Activated CD4-positive, CD25-positive, alpha-beta regulatory T cell treated with anti-CD3 and anti-CD28 coated beads, Interleukin-2, amount 50 U/mL, for 24 hours (primary cell): ENCODE results near the gene RNF130.
A peak's percentile ranks its signal among the peaks of the same experiment; 100 is the strongest.

Source experiments
- ATAC-seq, 2 donors: fragments of 150-1000 bp; cut with Tn5 transposase; one replicate each; pipeline ENCODE4 v1.10.0; 2021; ENCODE audit warnings: mild to moderate bottlenecking in 1 of 2, moderate library complexity in 1 of 2

The RNF130 gene, protein sequence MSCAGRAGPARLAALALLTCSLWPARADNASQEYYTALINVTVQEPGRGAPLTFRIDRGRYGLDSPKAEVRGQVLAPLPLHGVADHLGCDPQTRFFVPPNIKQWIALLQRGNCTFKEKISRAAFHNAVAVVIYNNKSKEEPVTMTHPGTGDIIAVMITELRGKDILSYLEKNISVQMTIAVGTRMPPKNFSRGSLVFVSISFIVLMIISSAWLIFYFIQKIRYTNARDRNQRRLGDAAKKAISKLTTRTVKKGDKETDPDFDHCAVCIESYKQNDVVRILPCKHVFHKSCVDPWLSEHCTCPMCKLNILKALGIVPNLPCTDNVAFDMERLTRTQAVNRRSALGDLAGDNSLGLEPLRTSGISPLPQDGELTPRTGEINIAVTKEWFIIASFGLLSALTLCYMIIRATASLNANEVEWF

DNA sequence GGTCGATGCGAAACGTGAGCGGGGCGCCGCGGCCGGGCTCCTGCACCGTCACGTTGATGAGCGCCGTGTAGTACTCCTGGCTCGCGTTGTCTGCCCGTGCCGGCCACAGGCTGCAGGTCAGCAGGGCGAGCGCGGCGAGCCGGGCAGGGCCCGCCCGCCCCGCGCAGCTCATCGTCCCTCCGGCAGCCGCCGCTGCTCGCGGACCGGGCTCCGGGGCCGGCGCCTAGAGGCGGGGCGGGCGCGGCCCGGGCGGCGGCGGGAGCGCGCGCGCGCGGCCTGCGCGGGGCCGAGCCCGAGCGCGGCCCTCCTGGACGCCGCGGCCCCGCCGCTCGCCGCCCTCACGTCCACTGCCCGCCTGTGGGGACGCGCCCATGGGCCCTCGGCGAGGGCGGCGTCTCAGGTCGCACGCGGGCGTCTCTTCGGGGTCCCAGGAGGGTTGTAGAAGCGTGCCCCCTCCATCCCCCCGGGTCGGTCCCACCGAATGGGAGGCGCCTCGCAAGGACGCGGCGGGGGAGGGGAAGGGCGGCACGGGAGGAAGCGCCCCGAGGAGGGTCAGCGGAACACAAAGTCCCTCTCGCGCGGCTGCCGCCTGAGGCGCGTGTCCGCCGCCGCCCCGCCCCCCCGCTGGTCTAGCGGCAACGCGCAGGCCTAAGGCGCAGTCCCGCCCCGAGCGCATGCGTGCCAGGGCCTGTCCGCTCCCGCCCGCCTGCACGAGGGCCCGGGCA is at the start of gene RNF130:
Gene RNF130 (minus strand): TSS at position 229 of the 725 bp plus-strand sequence. CDS start 57 bp downstream, at position 172.
- ATAC-seq = peak; percentile 79 to 83

DNA sequence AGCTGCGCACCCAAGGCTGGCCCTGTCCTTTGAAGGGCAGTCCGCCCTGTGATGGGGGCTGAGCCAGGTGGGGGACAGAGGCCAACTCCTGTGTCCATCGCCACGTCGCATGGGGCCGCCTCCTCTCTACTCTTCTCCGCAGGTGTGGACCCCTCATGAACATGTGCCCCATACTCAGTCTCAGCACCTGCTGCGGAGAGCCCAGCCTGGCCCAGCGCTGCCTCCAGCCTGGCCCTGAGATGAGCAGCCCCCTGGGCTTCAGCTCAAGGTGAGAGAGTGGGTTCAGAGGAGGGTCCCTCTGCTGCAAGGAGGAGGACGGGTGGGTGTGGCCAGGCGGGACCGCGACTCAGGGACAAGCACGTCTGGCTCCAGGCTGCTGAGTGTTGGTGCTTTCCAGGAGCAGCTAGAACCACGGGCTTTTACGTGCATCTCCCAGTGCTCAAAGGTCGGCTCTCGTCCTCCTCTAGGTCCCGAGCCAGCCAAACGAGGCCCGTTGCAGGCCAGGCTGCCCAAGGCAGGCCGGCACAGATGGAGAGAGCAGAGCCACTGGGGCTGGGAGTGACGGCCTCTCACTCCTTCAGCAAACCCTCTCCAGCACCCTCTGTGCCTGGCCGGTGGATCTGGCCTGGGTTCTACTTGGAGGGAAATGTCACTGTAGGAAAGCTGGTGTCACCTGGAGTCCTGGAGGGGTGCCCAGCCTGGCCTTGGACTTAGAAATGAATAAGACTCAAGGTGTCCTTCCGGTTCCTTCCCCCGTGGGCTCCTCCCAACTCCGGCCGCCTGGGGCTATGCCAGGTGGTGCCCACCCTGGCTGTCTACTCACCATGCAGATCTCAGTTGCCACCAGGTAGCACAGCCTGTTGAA is 48.9 kb upstream of the RNF130 start:
- ATAC-seq = no peak

DNA sequence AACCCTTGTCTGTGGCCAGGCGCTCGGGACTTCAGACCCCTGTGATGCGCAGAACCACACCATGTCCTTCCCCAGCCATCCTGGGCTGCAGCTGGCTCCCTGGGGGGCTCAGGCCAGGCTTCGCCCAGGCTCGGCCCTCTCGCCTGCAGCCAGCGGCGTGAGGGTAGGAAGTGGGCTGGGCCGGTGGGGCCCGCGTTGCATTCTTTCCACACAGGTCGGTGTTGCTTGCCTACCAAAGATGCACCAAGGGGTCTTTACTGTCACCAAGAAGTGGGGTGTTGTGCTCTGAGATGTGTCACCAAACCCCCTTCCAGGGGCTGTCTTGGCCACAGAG is 48.3 kb upstream of the RNF130 start:
- ATAC-seq = no peak

DNA sequence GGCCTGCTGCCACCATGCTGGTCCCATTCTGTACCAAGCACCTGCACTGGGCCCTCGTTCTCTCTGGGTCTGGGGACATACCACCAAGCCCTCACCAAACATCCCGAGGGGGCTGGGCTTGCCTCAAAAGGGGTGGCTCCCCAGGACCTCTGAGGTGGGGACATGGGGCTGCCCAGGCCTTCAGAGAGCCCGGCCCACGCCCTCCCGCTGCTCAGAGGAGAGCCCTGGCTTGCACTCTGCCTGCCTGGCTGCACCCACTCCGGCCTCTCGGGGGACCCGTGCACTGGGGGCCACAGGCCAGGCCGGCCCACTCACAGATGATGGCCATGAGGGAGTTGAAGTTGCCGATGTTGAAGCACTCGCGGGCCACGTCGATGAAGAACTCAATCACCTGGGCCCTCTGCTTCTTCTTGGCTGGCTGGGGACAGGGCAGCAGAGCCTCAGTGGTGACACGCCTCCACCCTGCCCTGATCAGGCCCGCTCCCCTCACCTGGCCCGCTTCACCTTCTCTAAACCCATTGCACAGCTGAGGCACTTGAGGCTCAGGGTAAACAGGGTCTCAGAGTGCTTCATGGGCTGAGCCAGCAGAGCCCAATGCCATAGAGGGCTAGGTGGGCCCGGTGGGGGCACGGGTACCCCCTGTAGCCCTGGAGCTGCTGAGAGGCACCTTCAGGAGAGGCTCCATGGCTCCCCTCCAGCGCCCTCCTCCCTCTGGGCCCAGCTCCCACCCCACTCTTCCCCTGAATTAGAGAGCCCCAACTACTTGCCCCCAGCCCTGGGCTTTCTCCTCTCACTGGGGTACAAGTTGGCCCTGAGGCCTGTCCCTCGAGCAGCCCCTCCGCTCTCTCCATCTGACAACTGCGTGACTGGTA is 47.7 kb upstream of the RNF130 start:
- no peak for ATAC-seq

DNA sequence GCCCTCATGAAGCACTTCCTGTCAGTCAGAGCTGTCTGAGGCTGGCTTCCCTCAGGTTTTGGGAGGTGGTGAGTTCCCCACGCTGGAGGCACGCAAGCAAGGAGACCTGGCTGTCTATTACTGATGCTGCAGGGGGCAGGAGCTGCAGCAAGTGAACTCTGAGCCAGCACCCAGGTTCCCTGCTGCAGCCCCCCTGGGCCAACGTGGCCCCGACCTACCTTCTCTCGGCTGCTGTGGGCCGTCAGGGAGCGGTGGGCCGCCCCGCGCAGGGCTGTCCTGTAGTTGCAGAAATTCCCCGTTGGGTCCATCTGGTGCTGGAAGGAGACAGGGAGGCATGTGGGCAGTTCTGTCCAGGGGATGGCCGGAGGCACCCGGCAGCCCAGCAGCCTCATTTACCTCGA is 46.8 kb upstream of the RNF130 start:
- ATAC-seq = no peak

DNA sequence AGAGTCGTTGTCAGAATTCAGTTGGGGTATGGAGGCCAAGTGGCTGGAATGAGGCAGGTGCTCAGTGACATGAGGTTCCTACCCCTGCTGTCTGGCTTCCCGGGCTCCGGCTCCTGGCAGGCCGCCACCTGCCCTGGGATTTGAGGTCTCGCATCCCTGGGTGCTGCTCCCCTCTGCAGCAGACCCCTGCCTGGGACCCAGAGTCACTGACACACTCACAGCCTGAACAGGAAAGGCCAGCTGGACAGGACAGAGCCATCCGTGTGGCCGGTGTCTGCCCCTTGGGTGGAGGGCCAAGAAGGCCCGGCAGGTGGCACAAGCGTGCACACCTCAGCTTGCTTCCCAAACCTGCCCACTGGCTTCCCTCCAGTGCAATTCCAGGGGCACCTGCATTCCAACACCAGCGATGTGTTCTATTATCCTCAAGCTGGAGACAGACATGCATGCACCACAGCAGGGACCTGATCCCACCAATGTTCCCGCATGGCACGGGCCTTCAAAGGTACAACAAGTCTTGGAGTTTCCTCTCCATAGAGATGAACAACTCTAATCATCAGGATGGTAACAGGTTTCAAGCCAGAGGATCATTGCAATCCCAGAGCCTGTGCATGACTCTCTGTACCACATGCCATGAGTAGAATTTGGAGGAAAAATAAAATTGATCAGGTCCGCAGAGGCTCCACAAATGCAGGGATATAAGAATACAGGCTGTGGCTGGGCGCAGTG is 45.6 kb upstream of the RNF130 start:
- ATAC-seq = no peak

DNA sequence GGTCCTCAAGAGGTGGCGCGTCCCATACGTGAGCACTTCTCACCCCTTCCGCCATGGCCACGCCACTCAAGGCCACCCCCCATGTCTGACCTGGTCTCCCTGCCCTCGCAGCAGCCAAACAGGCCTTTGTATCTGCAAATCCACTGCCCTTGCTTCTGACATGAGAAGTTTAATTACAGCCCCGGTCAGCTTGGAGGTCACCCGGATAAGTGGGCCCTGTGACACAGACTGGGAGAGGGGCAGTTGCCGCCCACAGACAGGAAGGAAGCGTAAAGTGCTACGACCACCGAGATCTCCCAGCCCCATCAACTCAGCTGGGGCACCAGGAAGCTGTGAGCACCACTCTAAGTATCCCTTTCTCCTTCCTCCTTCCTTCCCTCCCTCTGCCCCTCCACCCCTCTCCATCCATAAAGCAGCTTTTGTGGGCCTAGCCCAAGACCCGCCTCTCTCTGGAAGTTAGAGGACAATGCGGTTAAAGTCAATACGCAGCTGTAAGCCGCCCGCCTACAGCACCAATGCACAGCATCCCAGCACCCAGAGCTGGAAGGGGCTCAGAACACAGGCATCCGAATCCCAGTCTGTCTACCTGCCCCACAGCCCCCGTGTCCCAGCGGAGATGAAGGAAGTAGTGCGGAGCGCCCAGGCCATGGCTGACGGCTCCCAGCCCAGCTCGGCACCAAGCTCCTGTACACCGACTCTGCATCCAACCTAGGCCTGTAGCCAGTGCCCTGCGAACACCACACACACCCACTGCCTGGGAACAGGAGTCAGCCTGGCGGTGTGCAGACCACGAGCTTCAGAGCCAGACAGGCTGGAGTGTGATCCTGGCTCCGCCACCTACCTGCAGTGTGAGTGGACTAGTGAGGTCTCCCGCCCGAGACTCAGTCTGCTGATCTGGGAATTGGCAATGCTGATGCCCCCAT is 44.8 kb upstream of the RNF130 start:
- ATAC-seq = no peak

DNA sequence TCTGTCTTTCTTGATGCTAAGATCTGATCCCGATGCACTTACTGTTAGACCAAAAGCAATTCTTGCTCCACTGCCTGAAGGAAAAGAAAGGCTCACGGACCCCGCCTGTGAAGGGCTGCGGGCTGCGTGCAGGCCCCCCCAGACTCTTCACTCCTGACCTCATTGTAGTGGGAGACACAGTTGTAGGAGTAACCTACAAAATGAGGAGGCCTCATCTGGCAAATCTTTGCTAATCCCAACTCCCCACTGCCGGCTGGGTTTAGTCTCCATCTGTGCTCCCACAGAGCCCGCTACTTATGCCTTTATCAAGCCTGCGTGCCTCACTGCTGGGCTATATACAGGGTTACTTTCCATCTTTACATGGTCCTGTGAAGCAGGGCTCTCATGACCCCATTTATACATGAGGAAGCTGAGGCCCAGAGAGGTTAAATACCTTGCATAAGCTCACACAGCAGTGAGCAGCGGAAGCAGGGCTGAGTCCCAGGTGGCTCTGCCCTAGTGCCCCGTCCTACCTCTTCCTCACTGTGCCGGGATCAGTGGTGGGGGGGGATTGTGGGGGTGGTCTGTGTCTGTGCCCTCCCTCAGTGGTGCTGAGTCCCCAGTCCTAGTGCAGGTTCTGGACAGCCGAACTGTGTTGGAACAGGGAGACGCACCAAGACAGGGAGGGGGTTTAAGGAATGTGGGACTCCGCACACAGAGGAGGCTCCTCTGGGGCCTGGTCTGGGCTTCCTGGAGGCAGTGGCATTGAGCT is 43.9 kb upstream of the RNF130 start:
- ATAC-seq = no peak

DNA sequence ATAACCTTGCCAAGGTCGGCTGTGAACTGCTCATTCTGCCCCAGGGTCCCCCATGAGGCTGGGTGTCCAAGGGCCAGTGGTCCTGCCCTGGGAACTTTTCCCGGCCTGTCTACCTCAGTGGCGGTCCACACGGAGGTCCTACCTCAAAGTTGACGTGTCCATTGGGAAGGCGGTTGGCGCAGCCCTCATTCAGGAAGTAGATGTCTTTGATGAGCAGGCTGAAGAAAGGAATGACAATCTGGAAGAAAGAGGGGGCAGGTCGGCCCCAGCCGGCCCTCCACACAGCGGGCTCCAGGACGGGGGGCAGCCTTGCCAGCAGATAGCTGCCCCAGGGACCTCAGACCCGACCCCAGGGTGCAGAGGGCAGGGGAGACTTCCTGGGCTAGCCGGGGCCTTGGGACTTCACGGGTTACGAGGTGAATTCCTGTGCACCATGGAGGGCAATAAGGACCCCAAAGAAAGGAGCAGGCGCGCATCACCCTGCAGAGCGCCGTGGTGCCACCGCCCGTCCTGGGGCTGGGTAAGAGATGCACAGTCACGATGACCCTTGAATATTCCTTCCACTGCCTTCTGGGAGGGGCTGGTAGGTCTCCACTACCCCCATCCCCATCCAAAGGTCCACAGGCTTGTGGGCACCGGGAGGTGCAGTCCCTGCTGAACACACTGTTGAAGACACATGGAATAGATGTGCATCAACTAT is 42.9 kb upstream of the RNF130 start:
- no peak for ATAC-seq

DNA sequence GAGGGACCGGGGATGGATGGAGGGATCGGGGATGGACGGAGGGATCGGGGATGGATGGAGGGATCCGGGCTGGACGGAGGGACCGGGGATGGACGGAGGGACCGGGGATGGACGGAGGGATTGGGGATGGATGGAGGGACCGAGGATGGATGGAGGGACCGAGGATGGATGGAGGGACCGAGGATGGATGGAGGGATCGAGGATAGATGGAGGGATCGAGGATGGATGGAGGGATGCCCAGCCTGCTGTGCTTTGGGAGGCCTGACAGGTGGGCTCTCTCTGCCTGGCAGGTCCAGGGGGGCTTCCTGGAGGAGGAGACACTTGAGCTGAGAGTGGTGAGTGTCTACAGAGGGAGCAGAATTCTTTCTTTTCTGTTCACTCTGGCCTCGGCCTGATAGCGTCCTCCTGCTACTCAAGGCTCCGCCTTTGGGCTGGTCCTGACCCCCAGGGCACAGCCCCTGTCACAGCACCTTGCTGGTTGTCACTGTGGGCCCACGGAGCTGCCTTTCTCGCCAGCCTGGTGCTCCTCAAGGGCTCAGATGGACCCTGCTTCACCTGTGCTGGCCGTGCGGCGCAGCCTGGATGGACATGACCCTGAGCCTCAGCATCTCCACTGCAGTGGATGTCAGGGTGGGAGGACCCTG is 42.2 kb upstream of the RNF130 start:
- ATAC-seq = no peak

DNA sequence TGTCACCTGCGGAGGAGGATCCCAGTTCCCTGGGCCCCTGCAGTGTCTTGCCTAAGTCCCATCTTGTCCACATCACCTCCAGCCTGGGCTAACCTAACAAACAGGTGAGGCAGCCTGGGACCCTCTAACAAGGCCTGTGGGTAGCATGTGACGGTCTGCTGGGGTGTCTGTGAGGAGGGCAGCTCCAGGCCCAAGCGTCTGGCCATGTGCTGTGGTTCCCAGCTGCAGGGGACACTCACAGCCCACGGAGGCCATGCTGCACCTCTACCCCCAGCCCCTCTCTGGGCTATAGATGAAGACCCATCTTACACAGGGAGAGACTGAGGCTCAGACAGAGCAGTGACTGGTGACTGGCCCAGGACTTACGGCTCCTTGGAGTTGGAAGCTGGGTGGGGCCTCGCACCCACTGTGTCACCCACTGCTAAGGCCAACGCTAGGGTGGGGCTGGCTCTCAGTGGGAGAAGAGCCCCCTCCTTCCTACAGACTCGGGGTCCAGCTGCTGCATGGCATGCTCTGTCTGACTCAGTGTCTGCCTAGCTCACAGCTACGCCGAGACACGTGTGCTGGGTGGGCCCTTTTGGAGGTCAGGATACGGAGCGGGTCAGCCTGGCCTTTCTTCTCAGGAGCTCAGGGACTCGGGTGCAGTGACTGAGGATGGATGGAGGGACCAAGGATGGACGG is 40.8 kb upstream of the RNF130 start:
- no peak for ATAC-seq

DNA sequence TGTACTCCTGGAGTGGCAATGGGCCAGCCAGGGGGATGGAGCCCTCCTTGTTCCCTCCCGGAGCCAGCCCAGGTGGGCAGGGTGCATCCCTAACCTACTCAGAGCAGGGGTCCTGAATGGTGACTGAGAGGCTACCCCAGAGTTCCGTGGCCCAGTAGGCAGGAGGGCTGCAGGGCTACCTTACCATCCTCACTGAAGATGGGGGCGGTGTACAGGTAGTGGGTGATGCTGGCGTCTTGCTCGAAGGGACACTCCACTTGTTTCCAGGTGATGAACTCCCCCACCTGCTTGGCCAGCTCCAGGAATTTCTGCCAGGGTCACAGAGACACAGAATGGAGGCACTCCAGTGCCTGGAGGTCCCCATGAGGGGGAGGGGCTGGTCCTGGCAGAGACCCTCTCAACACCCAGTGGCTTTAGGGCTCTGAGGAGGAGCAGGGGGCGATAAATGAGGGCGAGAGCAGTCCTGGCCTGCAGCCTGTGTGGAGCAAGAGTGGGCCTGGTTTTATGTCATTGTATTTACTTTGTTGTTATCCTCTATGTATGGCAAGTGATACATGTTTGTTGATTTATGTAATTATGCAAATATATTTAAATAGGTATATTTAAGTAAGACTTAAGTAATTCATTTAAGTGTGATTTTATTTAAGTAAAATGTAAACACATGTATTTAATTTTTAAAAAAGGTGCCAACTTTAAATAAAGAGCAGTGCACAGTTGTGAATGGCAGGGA is 39.9 kb upstream of the RNF130 start:
- no peak for ATAC-seq

DNA sequence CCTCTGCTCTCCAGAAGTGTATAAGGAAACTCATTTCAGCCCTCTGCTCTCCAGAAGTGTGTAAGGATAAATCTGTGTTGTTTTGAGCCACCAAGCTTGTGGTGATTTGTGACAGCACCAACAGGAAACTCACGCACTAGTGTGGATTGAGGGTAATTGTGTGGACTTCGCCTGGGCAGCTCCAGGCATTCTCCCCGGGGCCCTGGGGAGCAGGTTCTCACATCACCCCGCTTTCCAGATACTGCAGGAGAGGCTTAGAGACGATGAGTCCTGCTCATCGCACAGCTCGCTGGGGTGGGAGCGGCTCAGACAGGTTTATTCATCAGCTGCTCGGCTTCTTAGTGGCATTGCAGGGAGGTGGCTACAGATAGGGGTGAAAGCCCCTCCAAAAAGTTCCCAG is 38.4 kb upstream of the RNF130 start:
- no peak for ATAC-seq

DNA sequence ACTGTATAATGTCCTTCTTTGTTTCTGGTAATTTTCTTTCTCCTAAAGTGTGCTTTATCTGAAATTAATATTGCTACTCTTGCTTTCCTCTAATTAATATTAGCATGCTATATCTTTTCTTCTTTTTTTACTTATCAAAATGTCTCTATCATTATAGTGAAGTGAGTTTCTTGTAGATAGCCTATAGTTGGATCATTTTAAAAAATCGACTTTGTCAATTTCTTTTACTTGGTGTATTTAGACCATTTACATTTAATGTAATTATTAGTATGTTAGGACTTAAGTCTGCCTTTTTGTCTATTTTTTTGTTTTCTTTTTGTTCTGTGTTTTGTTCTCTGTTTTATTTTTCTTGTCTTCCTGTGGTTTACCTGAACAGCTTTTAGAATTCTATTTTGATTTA is 35.4 kb upstream of the RNF130 start:
- no peak for ATAC-seq

DNA sequence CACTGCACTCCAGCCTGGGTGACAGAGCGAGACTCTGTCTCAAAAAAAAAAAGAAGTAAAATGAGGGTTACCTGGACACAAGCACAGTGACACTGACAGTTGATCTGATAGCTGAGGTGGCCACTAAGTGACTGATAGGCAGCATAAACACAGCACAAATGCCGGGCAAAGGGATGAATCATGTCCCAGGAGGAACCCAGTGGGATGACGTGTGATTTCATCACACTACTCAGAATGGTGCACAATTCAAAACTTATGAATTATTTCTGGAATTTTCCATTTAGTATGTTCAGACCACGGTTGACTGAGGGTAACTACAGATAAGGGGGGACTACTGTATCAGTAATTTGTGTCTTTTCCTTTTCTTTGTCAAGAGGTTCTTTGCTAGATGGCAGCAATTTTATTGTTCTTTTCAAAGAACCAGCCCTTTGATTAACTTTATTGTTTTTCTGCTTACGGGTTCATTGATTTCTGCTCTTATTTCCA is 34.3 kb upstream of the RNF130 start:
- no peak for ATAC-seq

DNA sequence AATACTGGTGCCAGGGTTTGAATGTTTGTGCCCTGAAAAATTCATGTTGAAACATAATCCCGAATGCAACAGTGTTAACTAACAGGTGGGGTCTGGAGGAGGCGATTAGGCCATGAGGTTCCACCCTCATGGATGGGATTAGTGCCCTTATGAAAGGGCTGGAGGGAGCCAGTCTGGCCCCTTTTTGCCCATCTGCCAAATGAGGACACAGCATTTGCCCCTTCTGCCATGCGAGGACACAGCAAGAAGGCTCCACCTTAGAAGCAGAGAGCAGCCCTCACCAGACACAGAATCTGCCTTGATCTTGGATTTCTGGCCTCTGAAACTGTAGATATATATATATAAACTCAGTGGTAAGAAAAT is 32.6 kb upstream of the RNF130 start:
- no peak for ATAC-seq
